Mesendoderm (in vitro differentiated cells): Measurements from ENCODE around the gene ASIC2.

Experiments used
- DNase-seq: peaks from one replicate; pipeline ENCODE4 v3.0.0; 2013
- H2AK5ac ChIP-seq: 2 replicates; pipeline ENCODE4 v1.6.1; 2013; ENCODE audit warnings: low read length, inconsistent platforms
- H2BK120ac ChIP-seq: 2 replicates; pipeline ENCODE4 v1.6.1; 2013; ENCODE audit warnings: low read depth, mild to moderate bottlenecking, low read length, moderate library complexity, mixed read lengths
- H2BK15ac ChIP-seq: replicated peaks from 2 replicates; pipeline ENCODE4 v1.6.1; 2013; ENCODE audit warnings: low read depth, mild to moderate bottlenecking, moderate library complexity
- H2BK5ac ChIP-seq: 2 replicates; pipeline ENCODE4 v1.6.1; 2013; ENCODE audit warnings: low read length, inconsistent platforms
- H3K18ac ChIP-seq: 2 replicates; pipeline ENCODE4 v1.6.1; 2013; ENCODE audit warnings: mild to moderate bottlenecking, low read length, mixed read lengths
- H3K23ac ChIP-seq: one replicate; pipeline ENCODE4 v1.6.1; 2013; ENCODE audit warnings: low read length
- H3K27ac ChIP-seq: 2 replicates; pipeline ENCODE4 v1.5.1; 2013; ENCODE audit warnings: low read depth, mild to moderate bottlenecking, inconsistent platforms, low read length, moderate library complexity
- H3K27me3 ChIP-seq: 2 replicates; pipeline ENCODE4 v1.6.1; 2013; ENCODE audit warnings: low read length, control low read depth, mild to moderate bottlenecking, inconsistent platforms; ENCODE audit not compliant: insufficient read depth, poor library complexity
- H3K36me3 ChIP-seq: 2 replicates; pipeline ENCODE4 v1.6.1; 2013; ENCODE audit warnings: low read length, inconsistent platforms; ENCODE audit not compliant: control insufficient read depth, insufficient read depth
- H3K4ac ChIP-seq: one replicate; pipeline ENCODE4 v1.6.1; 2013; ENCODE audit warnings: low read depth, mild to moderate bottlenecking, low read length, moderate library complexity
- H3K4me1 ChIP-seq: 2 replicates; pipeline ENCODE4 v1.6.1; 2013; ENCODE audit warnings: low read depth, low read length, inconsistent platforms; ENCODE audit not compliant: control insufficient read depth
- H3K4me2 ChIP-seq: 2 replicates; pipeline ENCODE4 v1.6.1; 2013; ENCODE audit warnings: low read length
- H3K4me3 ChIP-seq: 2 replicates; pipeline ENCODE4 v1.5.1; 2013; ENCODE audit warnings: mild to moderate bottlenecking, low read length
- H3K56ac ChIP-seq: one replicate; pipeline ENCODE4 v1.6.1; 2013; ENCODE audit warnings: low read length
- H3K79me1 ChIP-seq: 2 replicates; pipeline ENCODE4 v1.6.1; 2013; ENCODE audit warnings: low read length, inconsistent platforms
- H3K79me2 ChIP-seq: 2 replicates; pipeline ENCODE4 v1.6.1; 2013; ENCODE audit warnings: mild to moderate bottlenecking, low read length; ENCODE audit not compliant: control insufficient read depth, insufficient read depth
- H3K9ac ChIP-seq: 2 replicates; pipeline ENCODE4 v1.6.1; 2013; ENCODE audit warnings: low read length, inconsistent platforms
- H4K5ac ChIP-seq: one replicate; pipeline ENCODE4 v1.6.1; 2013; ENCODE audit warnings: low read length
- H4K8ac ChIP-seq: one replicate; pipeline ENCODE4 v1.6.1; 2013; ENCODE audit warnings: low read depth, mild to moderate bottlenecking, control low read depth, low read length, moderate library complexity
- WGBS: extraction: QIAGEN DNeasy Blood & Tissue Kit; methylation state at CpG from one replicate; pipeline ENCODE4 v1.1.7; 2013; ENCODE audit warnings: low lambda C conversion rate, missing lambda C conversion rate; ENCODE audit not compliant: insufficient coverage; ENCODE audit errors: extremely low coverage; 5-methylcytosine and 5-hydroxymethylcytosine counted together

Gene ASIC2

GRCh38 chr17:33241390-33241789 lies 51.7 kb downstream of the ASIC2 start:
- Histone ChIP-seq H3K23ac (no peak overlapping the region), H3K4me3 (no peak overlapping the region), H2BK120ac (no peak overlapping the region), H3K27me3 (no peaks in the 10 kb centered on the region), H3K4me2 (no peak overlapping the region), H3K4ac (no peak overlapping the region), H3K79me2 (no peaks in the 10 kb centered on the region), H3K36me3 (no peaks in the 10 kb centered on the region), H2BK5ac (no peak overlapping the region), H3K56ac (no peak overlapping the region), H3K4me1 (no peaks in the 10 kb centered on the region), H2BK15ac (no peak overlapping the region), H3K27ac (no peak overlapping the region), H3K9ac (no peak overlapping the region), H3K18ac (no peak overlapping the region), H4K5ac (no peak overlapping the region), H3K79me1 (no peaks in the 10 kb centered on the region), H4K8ac (no peak overlapping the region), H2AK5ac (no peak overlapping the region)
- DNase-seq, result no peak

GRCh38 chr17:33240362-33240761 lies 52.7 kb downstream of the ASIC2 start:
- no peak overlapping the region for H2BK5ac ChIP-seq
- no peak overlapping the region for H3K4me2 ChIP-seq
- H2BK15ac ChIP-seq, result no peak overlapping the region
- no peak overlapping the region for H3K23ac ChIP-seq
- no peak overlapping the region for H2BK120ac ChIP-seq
- H3K27ac ChIP-seq, result no peak overlapping the region
- H4K5ac ChIP-seq, result no peak overlapping the region
- no peaks in the 10 kb centered on the region for H3K79me1 ChIP-seq
- WGBS, result no CpG with 5 or more reads among the region's 6 CpGs
- no peaks in the 10 kb centered on the region for H3K79me2 ChIP-seq
- H3K36me3 ChIP-seq, result no peaks in the 10 kb centered on the region
- no peak overlapping the region for H3K4me3 ChIP-seq
- no peak overlapping the region for H3K9ac ChIP-seq
- DNase-seq, result no peak
- no peaks in the 10 kb centered on the region for H3K27me3 ChIP-seq
- H3K4ac ChIP-seq, result no peak overlapping the region
- H3K4me1 ChIP-seq, result no peaks in the 10 kb centered on the region
- H2AK5ac ChIP-seq, result no peak overlapping the region
- H3K18ac ChIP-seq, result no peak overlapping the region
- no peak overlapping the region for H4K8ac ChIP-seq
- no peak overlapping the region for H3K56ac ChIP-seq

- Histone ChIP-seq H3K4me3 (no peak overlapping the region), H3K4me2 (no peak overlapping the region), H3K27me3 (no peaks in the 10 kb centered on the region), H3K9ac (no peak overlapping the region), H4K8ac (no peak overlapping the region), H3K23ac (no peak overlapping the region), H3K79me1 (no peaks in the 10 kb centered on the region), H3K79me2 (no peaks in the 10 kb centered on the region), H3K4ac (no peak overlapping the region), H2AK5ac (no peak overlapping the region), H3K36me3 (no peaks in the 10 kb centered on the region), H2BK15ac (no peak overlapping the region), H3K27ac (no peak overlapping the region), H3K56ac (no peak overlapping the region), H2BK120ac (no peak overlapping the region), H4K5ac (no peak overlapping the region), H2BK5ac (no peak overlapping the region), H3K4me1 (no peaks in the 10 kb centered on the region), H3K18ac (no peak overlapping the region)
- DNase-seq, result no peak
- WGBS, result no CpG with 5 or more reads among the region's 1 CpG
These were observed 53.4 kb downstream of the ASIC2 start for GRCh38 chr17:33239702-33240101.

- no peak for DNase-seq
- no CpG with 5 or more reads among the region's 6 CpGs for WGBS
These were observed 58.0 kb downstream of the ASIC2 start for GRCh38 chr17:33234930-33235685.

GRCh38 chr17:33234233-33234632 lies 58.9 kb downstream of the ASIC2 start:
- H3K9ac ChIP-seq, result no peak overlapping the region
- H3K4ac ChIP-seq, result no peak overlapping the region
- H3K4me2 ChIP-seq, result no peak overlapping the region
- H3K27me3 ChIP-seq, result no peaks in the 10 kb centered on the region
- H3K36me3 ChIP-seq, result no peaks in the 10 kb centered on the region
- no peak overlapping the region for H2BK15ac ChIP-seq
- H3K56ac ChIP-seq, result no peak overlapping the region
- no CpG with 5 or more reads among the region's 4 CpGs for WGBS
- H4K5ac ChIP-seq, result no peak overlapping the region
- H2AK5ac ChIP-seq, result no peak overlapping the region
- H4K8ac ChIP-seq, result no peak overlapping the region
- H3K23ac ChIP-seq, result no peak overlapping the region
- no peaks in the 10 kb centered on the region for H3K4me1 ChIP-seq
- H2BK5ac ChIP-seq, result no peak overlapping the region
- H3K18ac ChIP-seq, result no peak overlapping the region
- no peaks in the 10 kb centered on the region for H3K79me2 ChIP-seq
- no peak overlapping the region for H2BK120ac ChIP-seq
- no peak overlapping the region for H3K27ac ChIP-seq
- H3K79me1 ChIP-seq, result no peaks in the 10 kb centered on the region
- no peak overlapping the region for H3K4me3 ChIP-seq
- no peak for DNase-seq

More at GRCh38 chr17:33234930-33235685, 58.0 kb downstream of the ASIC2 start:
- H4K8ac ChIP-seq, result no peak overlapping the region
- no peaks in the 10 kb centered on the region for H3K79me2 ChIP-seq
- H3K4me2 ChIP-seq, result no peak overlapping the region
- H3K56ac ChIP-seq, result no peak overlapping the region
- no peaks in the 10 kb centered on the region for H3K4me1 ChIP-seq
- H3K79me1 ChIP-seq, result no peaks in the 10 kb centered on the region
- no peak overlapping the region for H2BK120ac ChIP-seq
- H3K27me3 ChIP-seq, result no peaks in the 10 kb centered on the region
- no peaks in the 10 kb centered on the region for H3K36me3 ChIP-seq
- no peak overlapping the region for H4K5ac ChIP-seq
- no peak overlapping the region for H3K27ac ChIP-seq
- H3K18ac ChIP-seq, result no peak overlapping the region
- H3K4ac ChIP-seq, result no peak overlapping the region
- H2AK5ac ChIP-seq, result no peak overlapping the region
- no peak overlapping the region for H2BK15ac ChIP-seq
- H3K4me3 ChIP-seq, result no peak overlapping the region
- no peak overlapping the region for H2BK5ac ChIP-seq
- no peak overlapping the region for H3K23ac ChIP-seq
- no peak overlapping the region for H3K9ac ChIP-seq

- no peak for DNase-seq
- Histone ChIP-seq H2BK120ac (no peak overlapping the region), H3K27ac (no peak overlapping the region), H3K56ac (no peak overlapping the region), H3K9ac (no peak overlapping the region), H3K4ac (no peak overlapping the region), H3K36me3 (no peaks in the 10 kb centered on the region), H3K79me2 (no peaks in the 10 kb centered on the region), H3K4me1 (no peaks in the 10 kb centered on the region), H3K18ac (no peak overlapping the region), H2BK15ac (no peak overlapping the region), H4K5ac (no peak overlapping the region), H2AK5ac (no peak overlapping the region), H3K27me3 (no peaks in the 10 kb centered on the region), H3K4me2 (no peak overlapping the region), H2BK5ac (no peak overlapping the region), H3K4me3 (no peak overlapping the region), H4K8ac (no peak overlapping the region), H3K79me1 (no peaks in the 10 kb centered on the region), H3K23ac (no peak overlapping the region)
- WGBS, result no CpG with 5 or more reads among the region's 5 CpGs
These were observed 59.3 kb downstream of the ASIC2 start for GRCh38 chr17:33233811-33234177.
